ENCODE results near the gene TRAP1.

The TRAP1 gene

DNA sequence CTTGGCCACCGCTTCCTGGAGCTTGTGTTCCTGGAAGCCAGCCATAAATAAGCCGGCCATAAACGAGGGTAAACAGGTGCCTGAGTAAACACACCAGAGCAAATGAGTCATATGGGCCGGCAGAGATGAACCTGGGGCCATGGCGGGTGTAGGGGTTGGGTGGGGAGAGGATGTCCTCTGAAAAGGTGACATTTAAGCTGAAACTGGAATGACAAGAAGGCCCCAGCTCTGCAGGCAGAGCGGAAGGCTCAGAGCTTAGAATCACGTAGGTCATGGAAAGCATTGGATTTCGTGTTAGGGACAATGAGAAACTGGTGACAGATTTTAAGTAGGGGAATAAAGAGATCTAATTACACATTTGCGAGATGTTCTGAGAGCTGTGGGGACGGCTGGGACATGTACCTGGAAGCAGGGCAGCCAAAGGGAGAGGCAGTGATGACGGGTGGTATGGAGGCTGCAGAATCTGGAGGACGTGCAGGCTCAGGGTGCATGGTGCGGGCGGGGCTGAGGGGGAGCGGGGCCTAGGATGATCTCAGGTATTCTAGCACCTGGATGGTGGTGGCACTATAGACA, 70.9 kb downstream of the TRAP1 start:
- Histone ChIP-seq H3K9ac (ENCODE audit: low read length) (no peak overlapping the region), H3K4me3 (ENCODE audit: low read length) (no peak overlapping the region), H3K27ac (ENCODE audit: low read depth, low read length) (no peak overlapping the region), H3K27me3 (ENCODE audit: control insufficient read depth, insufficient read depth, low read length) (no peaks in the 10 kb centered on the region), H3K36me3 (ENCODE audit: control insufficient read depth, insufficient read depth, low read length) (peaks cover 3% of the 10 kb centered on the region), H3K4me1 (ENCODE audit: control insufficient read depth, insufficient read depth, low read length) (no peaks in the 10 kb centered on the region)

- Histone ChIP-seq H3K36me3 (ENCODE audit: control insufficient read depth, insufficient read depth, low read length) (no peaks in the 10 kb centered on the region), H3K9ac (ENCODE audit: low read length) (no peak overlapping the region), H3K27me3 (ENCODE audit: control insufficient read depth, insufficient read depth, low read length) (no peaks in the 10 kb centered on the region), H3K4me3 (ENCODE audit: low read length) (no peak overlapping the region), H3K4me1 (ENCODE audit: control insufficient read depth, insufficient read depth, low read length) (no peaks in the 10 kb centered on the region), H3K27ac (ENCODE audit: low read depth, low read length) (no peak overlapping the region)
Observed at GRCh38 chr16:3645504-3646347, 71.6 kb downstream of the TRAP1 start.

DNA sequence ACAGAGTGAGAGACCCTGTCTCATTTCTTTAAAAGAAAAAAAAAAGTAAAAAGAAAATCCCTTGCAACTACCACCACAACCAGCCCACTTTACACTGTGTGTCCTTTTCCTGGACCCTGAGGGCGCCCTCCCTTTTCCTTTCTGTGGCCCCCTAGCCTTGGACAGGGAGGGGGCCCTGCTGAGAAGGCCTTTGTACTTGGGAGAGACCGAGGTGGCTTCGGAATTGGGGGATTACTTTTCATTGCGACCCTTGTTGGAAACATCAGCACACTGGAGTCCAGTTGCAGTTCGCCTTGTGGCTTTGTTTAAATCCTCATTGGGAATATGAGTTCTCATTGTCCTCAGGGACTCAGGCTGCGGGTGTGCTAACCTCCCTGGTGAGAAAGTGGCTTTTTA, 72.2 kb downstream of the TRAP1 start:
- Histone ChIP-seq H3K36me3 (ENCODE audit: control insufficient read depth, insufficient read depth, low read length) (no peaks in the 10 kb centered on the region), H3K27me3 (ENCODE audit: control insufficient read depth, insufficient read depth, low read length) (no peaks in the 10 kb centered on the region), H3K9ac (ENCODE audit: low read length) (no peak overlapping the region), H3K27ac (ENCODE audit: low read depth, low read length) (no peak overlapping the region), H3K4me3 (ENCODE audit: low read length) (no peak overlapping the region), H3K4me1 (ENCODE audit: control insufficient read depth, insufficient read depth, low read length) (no peaks in the 10 kb centered on the region)

DNA sequence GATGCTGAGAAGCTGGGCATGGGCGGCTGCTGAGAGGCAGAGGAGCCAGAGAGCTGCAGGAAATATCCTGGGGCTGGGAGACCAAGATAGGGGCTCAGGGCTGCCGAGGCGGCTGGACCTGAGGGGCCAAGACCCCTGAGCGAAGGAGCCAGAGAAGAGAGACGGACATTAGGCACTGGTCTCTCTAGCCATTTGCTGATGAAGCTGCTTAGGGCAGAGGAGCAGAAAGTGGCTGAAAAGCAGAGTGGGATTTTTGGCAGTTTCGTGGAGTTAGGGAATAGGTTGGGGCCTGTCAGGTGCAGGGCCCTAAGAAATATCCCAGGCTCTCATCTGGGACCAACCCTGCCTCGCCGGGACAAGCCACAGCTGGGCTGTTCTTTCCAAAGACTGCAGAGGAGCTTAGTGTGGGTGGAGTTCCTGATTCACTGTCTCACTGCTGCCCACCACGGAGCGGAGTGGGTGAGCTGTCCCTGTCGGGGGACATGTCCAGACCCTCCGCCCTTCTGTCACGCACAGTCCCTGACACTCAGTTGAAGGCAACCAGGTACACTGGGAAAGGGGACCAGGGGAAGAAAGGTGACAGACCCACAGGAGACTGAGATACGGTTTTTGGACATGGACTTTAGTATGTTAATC, 74.1 kb downstream of the TRAP1 start:
- Histone ChIP-seq H3K27me3 (ENCODE audit: control insufficient read depth, insufficient read depth, low read length) (no peaks in the 10 kb centered on the region), H3K36me3 (ENCODE audit: control insufficient read depth, insufficient read depth, low read length) (no peaks in the 10 kb centered on the region), H3K4me1 (ENCODE audit: control insufficient read depth, insufficient read depth, low read length) (no peaks in the 10 kb centered on the region), H3K27ac (ENCODE audit: low read depth, low read length) (no peak overlapping the region), H3K4me3 (ENCODE audit: low read length) (no peak overlapping the region), H3K9ac (ENCODE audit: low read length) (no peak overlapping the region)

DNA sequence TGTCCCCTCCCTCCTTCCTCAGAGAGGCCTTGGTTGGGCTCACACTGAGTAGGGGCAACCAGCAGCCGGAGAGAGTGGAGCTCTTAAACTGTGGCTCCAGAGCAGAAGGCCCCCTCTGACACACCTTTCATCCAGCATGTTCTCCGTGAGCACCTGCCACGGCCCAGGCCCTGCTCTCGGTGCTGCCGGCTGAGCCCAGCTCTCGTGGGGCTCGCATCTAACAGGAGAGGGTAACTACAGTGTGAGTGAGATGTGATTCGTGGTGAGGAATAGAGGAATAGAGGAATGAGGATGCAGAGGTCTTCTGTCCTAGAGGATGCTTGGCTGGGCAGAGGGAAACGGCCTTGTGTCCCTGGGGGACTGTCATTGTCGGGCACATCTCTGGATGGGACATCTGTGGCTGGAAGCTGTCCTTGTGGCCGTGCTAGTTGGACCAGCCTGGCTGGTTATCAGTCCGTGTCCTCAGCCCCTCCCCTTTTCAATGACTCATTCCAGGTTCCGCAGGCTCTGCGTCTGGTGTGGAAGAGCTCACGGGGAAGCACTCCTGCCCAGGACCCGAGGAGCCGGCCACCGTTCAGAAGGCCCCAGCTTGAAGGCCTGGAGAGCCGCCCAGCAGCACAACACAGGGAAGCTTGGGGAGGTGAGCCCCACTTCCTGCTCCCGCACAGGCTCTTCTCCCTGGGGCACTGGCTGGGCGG, 74.8 kb downstream of the TRAP1 start:
- Histone ChIP-seq H3K4me1 (ENCODE audit: control insufficient read depth, insufficient read depth, low read length) (no peaks in the 10 kb centered on the region), H3K36me3 (ENCODE audit: control insufficient read depth, insufficient read depth, low read length) (no peaks in the 10 kb centered on the region), H3K27me3 (ENCODE audit: control insufficient read depth, insufficient read depth, low read length) (no peaks in the 10 kb centered on the region), H3K27ac (ENCODE audit: low read depth, low read length) (no peak overlapping the region), H3K4me3 (ENCODE audit: low read length) (no peak overlapping the region), H3K9ac (ENCODE audit: low read length) (no peak overlapping the region)

DNA sequence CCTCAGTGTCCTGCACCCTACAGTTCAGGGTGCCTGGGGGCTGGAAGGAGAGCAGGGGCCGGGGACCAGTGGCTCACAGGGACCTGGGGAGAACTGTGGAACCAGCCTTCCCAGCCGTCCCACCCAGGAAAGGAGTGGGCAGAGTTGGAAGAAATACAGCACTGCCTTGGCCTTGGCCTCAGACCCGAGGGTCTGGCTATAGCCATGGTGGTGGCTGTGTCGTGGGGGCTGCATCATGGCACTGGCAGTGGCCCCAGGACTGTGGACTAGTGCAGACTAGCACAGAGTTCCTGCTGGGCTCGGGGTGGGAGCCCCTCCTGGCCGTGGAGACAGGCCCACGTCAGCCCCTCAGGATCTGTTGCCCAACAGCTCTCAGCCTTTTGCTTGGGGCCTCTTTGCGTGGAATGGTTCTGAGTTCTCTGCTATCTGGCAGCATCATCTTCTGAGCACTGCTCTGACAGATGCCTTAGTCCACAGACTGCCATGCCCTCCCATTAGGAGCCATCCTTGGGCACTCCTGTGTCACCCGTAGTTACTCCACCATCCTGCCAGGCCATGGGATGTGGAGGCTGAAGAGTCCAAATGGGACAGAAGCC, 75.4 kb downstream of the TRAP1 start:
- no peak overlapping the region for H3K27ac ChIP-seq (ENCODE audit: low read depth, low read length)
- no peaks in the 10 kb centered on the region for H3K27me3 ChIP-seq (ENCODE audit: control insufficient read depth, insufficient read depth, low read length)
- no peaks in the 10 kb centered on the region for H3K4me1 ChIP-seq (ENCODE audit: control insufficient read depth, insufficient read depth, low read length)
- H3K4me3 ChIP-seq (ENCODE audit: low read length), result no peak overlapping the region
- no peaks in the 10 kb centered on the region for H3K36me3 ChIP-seq (ENCODE audit: control insufficient read depth, insufficient read depth, low read length)
- no peak overlapping the region for H3K9ac ChIP-seq (ENCODE audit: low read length)

DNA sequence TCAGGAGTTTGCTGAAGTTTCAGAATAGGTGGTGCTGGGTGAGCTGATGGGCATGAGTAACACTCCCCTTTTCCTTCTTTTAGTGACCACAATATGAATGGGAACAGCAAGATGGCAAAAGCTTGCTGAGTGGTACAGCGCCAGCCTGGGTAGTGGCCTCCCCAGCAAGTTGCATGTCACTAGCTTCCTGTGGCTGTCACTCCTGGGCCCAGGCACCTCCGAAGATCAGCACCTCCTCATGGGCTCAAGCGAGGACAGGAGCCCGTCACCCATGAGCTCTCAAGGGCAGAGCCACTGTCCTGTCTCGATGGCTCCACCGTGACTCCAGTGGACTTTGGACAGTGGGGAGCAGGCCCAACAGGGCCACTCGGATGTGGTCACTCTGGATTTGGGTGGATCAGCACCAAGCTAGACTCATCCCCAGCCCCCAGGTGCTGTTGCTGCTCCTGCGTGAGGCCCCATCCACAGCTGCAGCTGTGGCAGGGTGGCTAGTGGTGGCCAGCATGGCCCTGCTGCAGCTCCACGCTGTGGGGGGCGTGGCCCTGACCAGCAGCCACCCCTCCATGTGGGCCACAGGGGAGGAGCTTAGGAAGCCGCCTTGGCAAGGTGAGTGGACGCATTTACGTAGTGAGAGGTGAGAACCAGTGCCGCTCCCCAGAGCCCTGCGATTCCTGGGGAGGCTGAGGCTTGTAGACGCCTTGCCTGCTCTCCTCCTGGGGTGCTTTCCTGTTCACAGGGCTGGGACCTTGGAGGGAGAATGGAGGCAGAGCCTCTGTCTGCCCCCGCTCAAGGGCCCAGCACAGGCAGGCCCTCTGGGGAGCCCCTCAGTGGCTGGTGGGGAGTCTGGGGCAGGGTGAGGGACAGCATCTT, 76.5 kb downstream of the TRAP1 start:
- Histone ChIP-seq H3K27me3 (ENCODE audit: control insufficient read depth, insufficient read depth, low read length) (no peaks in the 10 kb centered on the region), H3K27ac (ENCODE audit: low read depth, low read length) (no peak overlapping the region), H3K4me1 (ENCODE audit: control insufficient read depth, insufficient read depth, low read length) (no peaks in the 10 kb centered on the region), H3K36me3 (ENCODE audit: control insufficient read depth, insufficient read depth, low read length) (no peaks in the 10 kb centered on the region), H3K9ac (ENCODE audit: low read length) (no peak overlapping the region), H3K4me3 (ENCODE audit: low read length) (no peak overlapping the region)

DNA sequence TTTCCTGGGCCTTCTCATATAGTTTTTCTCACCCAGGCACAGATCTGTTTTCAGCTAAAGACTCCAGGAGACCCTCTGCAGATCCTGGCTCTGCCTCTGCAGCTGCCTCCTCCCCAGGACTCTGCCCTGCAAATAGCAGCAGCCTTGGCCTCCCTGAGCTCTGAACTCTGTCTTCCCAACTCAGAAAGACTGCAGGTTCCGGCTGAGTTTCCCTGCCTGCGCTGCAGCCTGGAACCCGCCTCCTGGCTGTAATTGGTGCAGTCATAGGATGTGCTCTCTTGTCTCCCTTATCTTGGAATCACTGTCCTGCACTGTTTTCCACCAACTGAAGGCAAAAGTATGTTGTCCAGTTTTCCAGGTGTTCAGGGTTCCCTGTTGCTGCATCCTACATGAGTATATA, 77.1 kb downstream of the TRAP1 start:
- Histone ChIP-seq H3K9ac (ENCODE audit: low read length) (no peak overlapping the region), H3K4me1 (ENCODE audit: control insufficient read depth, insufficient read depth, low read length) (no peaks in the 10 kb centered on the region), H3K27me3 (ENCODE audit: control insufficient read depth, insufficient read depth, low read length) (no peaks in the 10 kb centered on the region), H3K27ac (ENCODE audit: low read depth, low read length) (no peak overlapping the region), H3K4me3 (ENCODE audit: low read length) (no peak overlapping the region), H3K36me3 (ENCODE audit: control insufficient read depth, insufficient read depth, low read length) (no peaks in the 10 kb centered on the region)

GRCh38 chr16:3638916-3639644, 78.2 kb downstream of the TRAP1 start:
- Histone ChIP-seq H3K9ac (ENCODE audit: low read length) (no peak overlapping the region), H3K36me3 (ENCODE audit: control insufficient read depth, insufficient read depth, low read length) (no peaks in the 10 kb centered on the region), H3K27ac (ENCODE audit: low read depth, low read length) (no peak overlapping the region), H3K4me1 (ENCODE audit: control insufficient read depth, insufficient read depth, low read length) (no peaks in the 10 kb centered on the region), H3K27me3 (ENCODE audit: control insufficient read depth, insufficient read depth, low read length) (no peaks in the 10 kb centered on the region), H3K4me3 (ENCODE audit: low read length) (no peak overlapping the region)

DNA sequence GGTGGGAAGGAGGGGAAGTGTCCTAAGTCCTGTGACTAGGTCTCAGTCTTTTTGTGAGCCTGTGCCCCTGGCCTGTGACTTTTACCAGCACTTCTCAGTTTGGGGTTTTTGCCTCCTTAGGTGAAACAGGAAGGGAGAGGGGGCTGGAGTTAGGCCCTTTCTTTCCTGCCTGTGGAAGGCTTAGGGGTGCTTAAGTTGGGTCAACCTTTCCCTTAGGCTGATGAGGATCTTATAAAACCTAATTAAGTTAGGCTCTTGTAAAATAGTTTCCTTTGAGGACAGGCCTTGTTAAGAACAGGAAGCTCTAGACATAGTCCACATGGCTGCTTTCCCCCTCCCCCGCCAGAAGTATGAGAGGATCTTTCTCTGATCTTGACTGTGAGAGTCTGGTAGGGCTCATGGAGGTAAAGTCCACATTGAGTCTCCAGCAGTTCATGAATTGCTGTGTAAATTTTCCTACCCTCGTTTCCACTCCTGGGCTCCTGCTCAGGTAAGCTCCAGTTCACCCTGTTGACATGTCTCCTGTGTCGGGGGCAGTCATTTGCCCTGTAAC, 79.9 kb downstream of the TRAP1 start:
- Histone ChIP-seq H3K27ac (ENCODE audit: low read depth, low read length) (no peak overlapping the region), H3K27me3 (ENCODE audit: control insufficient read depth, insufficient read depth, low read length) (no peaks in the 10 kb centered on the region), H3K4me1 (ENCODE audit: control insufficient read depth, insufficient read depth, low read length) (no peaks in the 10 kb centered on the region), H3K4me3 (ENCODE audit: low read length) (no peak overlapping the region), H3K36me3 (ENCODE audit: control insufficient read depth, insufficient read depth, low read length) (no peaks in the 10 kb centered on the region), H3K9ac (ENCODE audit: low read length) (no peak overlapping the region)
